GM19324 (cell line): ENCODE data around the gene LTK.
"Not testable (repeated sequence)": the region's sequence is repeated elsewhere in the genome, so short reads cannot be mapped to it uniquely, and the experiment has no call there.

Experiments used
- ATAC-seq: cut with Tn5 transposase; IDR thresholded peaks from one replicate; pipeline ENCODE4 v1.9.1; 2021; ENCODE audit warnings: mild to moderate bottlenecking, moderate library complexity; ENCODE audit not compliant: unreplicated experiment, low FRiP score

Gene LTK

GRCh38 chr15:41480396-41481140 lies 33.1 kb downstream of the LTK start:
- ATAC-seq: no peak

GRCh38 chr15:41476416-41477048 lies 37.1 kb downstream of the LTK start:
- no peak for ATAC-seq

- no peak for ATAC-seq
Observed at GRCh38 chr15:41474941-41475340, 38.7 kb downstream of the LTK start.

- no peak for ATAC-seq
Observed at GRCh38 chr15:41474436-41474835, 39.2 kb downstream of the LTK start.

GRCh38 chr15:41473418-41473817 lies 40.2 kb downstream of the LTK start:
- no peak for ATAC-seq

GRCh38 chr15:41469644-41470043 lies 44.0 kb downstream of the LTK start:
- ATAC-seq: not testable (repeated sequence)

- no peak for ATAC-seq
Observed at GRCh38 chr15:41466711-41467110, 46.9 kb downstream of the LTK start.

- no peak for ATAC-seq
Observed at GRCh38 chr15:41465822-41466421, 47.7 kb downstream of the LTK start.

- no peak for ATAC-seq
Observed at GRCh38 chr15:41464889-41465580, 48.6 kb downstream of the LTK start.

- no peak for ATAC-seq
Observed at GRCh38 chr15:41462084-41462795, 51.4 kb downstream of the LTK start.
